Liver (tissue), 9 donors: ENCODE measurements around the gene MED10. TPM values are rescaled to one million over a fixed set of nuclear protein-coding genes. Genes with fewer than 3 reads are reported as not detected.

Experiments used
- DNase-seq: peaks from one replicate; pipeline ENCODE4 v3.0.0-alpha.2; 2017; ENCODE audit warnings: low spot score
- H3K27ac ChIP-seq, 2 donors: one replicate each; pipeline ENCODE4 v1.7.0; 2013; ENCODE audit warnings: inconsistent platforms in 2 of 2, low read length in 2 of 2, control low read depth in 1 of 2, low read depth in 1 of 2, mild to moderate bottlenecking in 1 of 2
- H3K27me3 ChIP-seq, 4 donors: one replicate each; pipeline versions ENCODE4 v1.6.1 to v1.7.0; 2013; ENCODE audit warnings: low read length in 3 of 4, inconsistent platforms in 1 of 4, mild to moderate bottlenecking in 1 of 4, moderate library complexity in 1 of 4; ENCODE audit not compliant: control insufficient read depth in 4 of 4, insufficient read depth in 4 of 4
- H3K36me3 ChIP-seq, 4 donors: one replicate each; pipeline versions ENCODE4 v1.6.1 to v1.7.0; 2013; ENCODE audit warnings: low read length in 3 of 4, mild to moderate bottlenecking in 3 of 4, low read depth in 1 of 4, moderate library complexity in 1 of 4; ENCODE audit not compliant: control insufficient read depth in 4 of 4, insufficient read depth in 3 of 4
- H3K4me1 ChIP-seq, 4 donors: one replicate each; pipeline versions ENCODE4 v1.6.1 to v1.7.0; 2013; ENCODE audit warnings: low read length in 3 of 4, mild to moderate bottlenecking in 3 of 4, moderate library complexity in 1 of 4; ENCODE audit not compliant: control insufficient read depth in 4 of 4, insufficient read depth in 4 of 4
- H3K4me3 ChIP-seq, 3 donors: one replicate each; pipeline versions ENCODE4 v1.6.1 to v1.7.0; 2013; ENCODE audit warnings: low read length in 3 of 3, control low read depth in 1 of 3, low read depth in 1 of 3, mild to moderate bottlenecking in 1 of 3
- H3K9ac ChIP-seq, 2 donors: one replicate each; pipeline ENCODE4 v1.7.0; 2013; ENCODE audit warnings: low read length in 2 of 2, mild to moderate bottlenecking in 2 of 2, moderate library complexity in 2 of 2, control low read depth in 1 of 2, low read depth in 1 of 2
- H3K9me3 ChIP-seq, 4 donors: one replicate each; pipeline versions ENCODE4 v1.6.1 to v1.7.0; 2013; ENCODE audit warnings: low read length in 3 of 4; ENCODE audit not compliant: control insufficient read depth in 4 of 4
- ATF3 ChIP-seq: IDR thresholded peaks from 2 replicates; pipeline ENCODE4 v1.6.1; 2016; ENCODE audit warnings: antibody characterized with exemption
- CTCF ChIP-seq: fragments of 150-350 bp; IDR thresholded peaks from 2 replicates; pipeline ENCODE4 v1.5.1; 2017; ENCODE audit warnings: improper control_type of control experiment, low read depth, low read length; ENCODE audit not compliant: missing input control
- FOXA2 ChIP-seq: IDR thresholded peaks from 2 replicates; pipeline ENCODE4 v1.6.1; 2016; ENCODE audit warnings: antibody characterized with exemption
- MAX ChIP-seq: IDR thresholded peaks from 2 replicates; pipeline ENCODE4 v1.6.1; 2016; ENCODE audit warnings: antibody characterized with exemption
- NR2F2 ChIP-seq: IDR thresholded peaks from 2 replicates; pipeline ENCODE4 v1.6.1; 2016; ENCODE audit warnings: antibody characterized with exemption
- RAD21 ChIP-seq, 2 donors: IDR thresholded peaks; 2 replicates each; pipeline ENCODE4 v1.6.1; 2016; ENCODE audit warnings: antibody characterized with exemption in 2 of 2, mild to moderate bottlenecking in 2 of 2
- SP1 ChIP-seq: IDR thresholded peaks from 2 replicates; pipeline ENCODE4 v1.6.1; 2018; ENCODE audit warnings: antibody characterized with exemption, mild to moderate bottlenecking
- TAF1 ChIP-seq: conservative IDR thresholded peaks from 2 replicates; pipeline ENCODE4 v1.6.1; 2016; ENCODE audit warnings: antibody characterized with exemption, mild to moderate bottlenecking
- ZBTB33 ChIP-seq: IDR thresholded peaks from 2 replicates; pipeline ENCODE4 v1.6.1; 2016; ENCODE audit warnings: antibody characterized with exemption
- WGBS: extraction: QIAGEN DNeasy Blood & Tissue Kit; methylation state at CpG from one replicate; pipeline ENCODE4 v1.1.7; 2013; 5-methylcytosine and 5-hydroxymethylcytosine counted together
- polyA plus RNA-seq, 2 donors: library from polyadenylated mRNA; stranded (reverse) in 1 of 2; unstranded in 1 of 2; fragments of 200-250 nt in 1 of 2; fragments of >200 nt in 1 of 2; fragmentation: Nextera tagmentation in 1 of 2; extraction: Ambion mirVana in 1 of 2; gene quantifications; one replicate each; pipeline versions ENCODE4 v1.2.1 to v1.2.3, GENCODE V29; 2013 to 2015
- total RNA-seq, 2 donors: library from RNA; depleted of rRNA; stranded (reverse); fragments of >200 nt; gene quantifications; one replicate each; pipeline ENCODE4 v1.2.3, GENCODE V29; 2014
- donor health status: healthy.
- donor health status: healthy.
- donor health status: healthy.
- donor health status: healthy.
- donor health status: healthy.

MED10 gene
- total and polyA plus RNA-seq, 4 donors = 6.1 to 31.5 (median 11.5) TPM

- H3K9ac ChIP-seq = no peak overlapping the region
- H3K27ac ChIP-seq = no peak overlapping the region
Measured at GRCh38 chr5:6387970-6388369, 9.6 kb upstream of the MED10 start.

GRCh38 chr5:6386271-6386670 lies 7.9 kb upstream of the MED10 start:
- WGBS = 89% methylated on average over 1 of the region's 1 CpG
- no peaks in the 10 kb centered on the region for H3K9me3 ChIP-seq
- H3K4me1 ChIP-seq = no peaks in the 10 kb centered on the region
- peaks cover 0 to 4% (median 0%) of the 10 kb centered on the region in 4 donors for H3K27me3 ChIP-seq
- TF ChIP-seq FOXA2 (no peak), RAD21 (IDR thresholded peaks at IDR 0.05) (no peak), NR2F2 (no peak), ATF3 (no peak), CTCF (no peak)
- no peak overlapping the region for H3K9ac ChIP-seq
- H3K27ac ChIP-seq = no peak overlapping the region
- no peaks in the 10 kb centered on the region for H3K36me3 ChIP-seq
- no peak overlapping the region for H3K4me3 ChIP-seq
- DNase-seq = no peak

More at GRCh38 chr5:6387970-6388369, 9.6 kb upstream of the MED10 start:
- H3K27me3 ChIP-seq = peaks cover 0 to 4% (median 0%) of the 10 kb centered on the region in 4 donors
- DNase-seq = no peak
- H3K9me3 ChIP-seq = no peaks in the 10 kb centered on the region
- no peak overlapping the region for H3K4me3 ChIP-seq
- H3K36me3 ChIP-seq = no peaks in the 10 kb centered on the region
- H3K4me1 ChIP-seq = no peaks in the 10 kb centered on the region
- no peak for TF ChIP-seq ZBTB33
- no peak for TF ChIP-seq NR2F2

GRCh38 chr5:6384856-6385255 lies 6.5 kb upstream of the MED10 start:
- no peak overlapping the region for H3K9ac ChIP-seq

GRCh38 chr5:6383376-6383775 lies 5.0 kb upstream of the MED10 start:
- Histone ChIP-seq H3K27me3 (no peaks in the 10 kb centered on the region), H3K4me3 (no peak overlapping the region), H3K27ac (no peak overlapping the region), H3K9ac (no peak overlapping the region), H3K36me3 (no peaks in the 10 kb centered on the region), H3K4me1 (peaks cover 0 to 6% (median 0%) of the 10 kb centered on the region in 4 donors), H3K9me3 (no peaks in the 10 kb centered on the region)
- DNase-seq = no peak
- WGBS = 47% methylated on average over 6 of the region's 6 CpGs
- TF ChIP-seq TAF1 = no peak
- no peak for TF ChIP-seq SP1
- no peak for TF ChIP-seq MAX
- TF ChIP-seq FOXA2 = no peak

More at GRCh38 chr5:6384856-6385255, 6.5 kb upstream of the MED10 start:
- Histone ChIP-seq H3K9me3 (no peaks in the 10 kb centered on the region), H3K27ac (no peak overlapping the region), H3K4me3 (no peak overlapping the region), H3K27me3 (no peaks in the 10 kb centered on the region), H3K36me3 (no peaks in the 10 kb centered on the region), H3K4me1 (no peaks in the 10 kb centered on the region)
- WGBS = 89% methylated on average over 9 of the region's 9 CpGs
- TF ChIP-seq FOXA2 = no peak
- no peak for DNase-seq
